ENCODE measurements around the gene CDH23. TPM values are rescaled to one million over a fixed set of nuclear protein-coding genes. Genes with fewer than 3 reads are reported as not detected.

The CDH23 gene
- total RNA-seq, 2 experiments from 2014 or later = 4.6 to 5.2 TPM

- Mint-ChIP-seq H3K4me3 (no peak overlapping the region), H3K4me1 (ENCODE audit: low read depth) (peaks cover 57% of the 10 kb centered on the region), H3K9me3 (no peaks in the 10 kb centered on the region), H3K27ac (peak overlapping the region; percentile 51), H3K27me3 (no peaks in the 10 kb centered on the region), H3K36me3 (ENCODE audit: low read depth) (no peaks in the 10 kb centered on the region)
- POLR2A ChIA-PET = interaction anchor here (1.3 to 6.1 kb wide), 5 partner anchors 11 to 36 kb away, joined by 3 to 39 read pairs (median 5); no protein-coding TSS in a partner anchor
- CTCF ChIA-PET = interaction anchor here (1.4 to 2.6 kb wide), 2 partner anchors 32 to 57 kb away, joined by 3 to 10 read pairs; partner anchors contain the start of gene VSIR
- DNase-seq (no peak), ATAC-seq (ENCODE audit: poor library complexity) (no peak)
- peaks cover 89% of the 10 kb centered on the region for H3K4me1 ChIP-seq (ENCODE audit: insufficient read depth, low read length)
- intact Hi-C loops (cut with DNase I, micrococcal nuclease) = no loop called here
- H3K36me3 ChIP-seq (ENCODE audit: insufficient read depth, low read length) = no peaks in the 10 kb centered on the region
- peak overlapping the region in 1 of 2 donors; percentile 90 for H3K27ac ChIP-seq (ENCODE audit: low read depth in 1 of 2, low read length in 2 of 2)
- no peaks in the 10 kb centered on the region for H3K9me3 ChIP-seq (ENCODE audit: control insufficient read depth in 1 of 2, insufficient read depth in 1 of 2, low read length in 2 of 2)
- no peak for TF ChIP-seq CTCF (IDR thresholded peaks at IDR 0.05)
- H3K4me3 ChIP-seq (ENCODE audit: low read length) = peak overlapping the region; percentile 21
- H3K27me3 ChIP-seq (ENCODE audit: control insufficient read depth in 1 of 2, insufficient read depth in 2 of 2, low read length in 2 of 2) = no peaks in the 10 kb centered on the region
Measured at GRCh38 chr10:71716426-71716825, 319.7 kb downstream of the CDH23 start.

GRCh38 chr10:71717056-71717455, 320.3 kb downstream of the CDH23 start:
- no peaks in the 10 kb centered on the region for H3K27me3 ChIP-seq (ENCODE audit: control insufficient read depth in 1 of 2, insufficient read depth in 2 of 2, low read length in 2 of 2)
- Mint-ChIP-seq H3K36me3 (ENCODE audit: low read depth) (no peaks in the 10 kb centered on the region), H3K27ac (no peak overlapping the region), H3K4me1 (ENCODE audit: low read depth) (peaks cover 57% of the 10 kb centered on the region), H3K27me3 (no peaks in the 10 kb centered on the region), H3K9me3 (no peaks in the 10 kb centered on the region), H3K4me3 (no peak overlapping the region)
- TF ChIP-seq CTCF (IDR thresholded peaks at IDR 0.05) = no peak
- no peaks in the 10 kb centered on the region for H3K9me3 ChIP-seq (ENCODE audit: control insufficient read depth in 1 of 2, insufficient read depth in 1 of 2, low read length in 2 of 2)
- no peak overlapping the region for H3K27ac ChIP-seq (ENCODE audit: low read depth in 1 of 2, low read length in 2 of 2)
- no peak overlapping the region for H3K4me3 ChIP-seq (ENCODE audit: low read length)
- ATAC-seq (ENCODE audit: poor library complexity) = no peak
- DNase-seq = no peak
- peaks cover 88% of the 10 kb centered on the region for H3K4me1 ChIP-seq (ENCODE audit: insufficient read depth, low read length)
- ChIA-PET CTCF (interaction anchor here (0.8 to 1.4 kb wide), 2 partner anchors 21 to 31 kb away, joined by 3 read pairs; no protein-coding TSS in a partner anchor), POLR2A (interaction anchor here (0.7 to 1.5 kb wide), 6 partner anchors 10 to 57 kb away, joined by 3 to 5 read pairs (median 3); partner anchors contain the start of gene VSIR)
- H3K36me3 ChIP-seq (ENCODE audit: insufficient read depth, low read length) = no peaks in the 10 kb centered on the region
- intact Hi-C loops (cut with DNase I, micrococcal nuclease) = no loop called here

GRCh38 chr10:71717551-71717951, 320.8 kb downstream of the CDH23 start:
- Histone ChIP-seq H3K27ac (ENCODE audit: low read depth in 1 of 2, low read length in 2 of 2) (no peak overlapping the region), H3K4me3 (ENCODE audit: low read length) (no peak overlapping the region), H3K36me3 (ENCODE audit: insufficient read depth, low read length) (no peaks in the 10 kb centered on the region), H3K27me3 (ENCODE audit: control insufficient read depth in 1 of 2, insufficient read depth in 2 of 2, low read length in 2 of 2) (no peaks in the 10 kb centered on the region), H3K4me1 (ENCODE audit: insufficient read depth, low read length) (peaks cover 89% of the 10 kb centered on the region), H3K9me3 (ENCODE audit: control insufficient read depth in 1 of 2, insufficient read depth in 1 of 2, low read length in 2 of 2) (no peaks in the 10 kb centered on the region)
- POLR2A ChIA-PET = interaction anchor here (0.7 to 1.5 kb wide), 5 partner anchors 9 to 56 kb away, joined by 3 to 5 read pairs (median 3); partner anchors contain the start of gene VSIR
- DNase-seq (no peak), ATAC-seq (ENCODE audit: poor library complexity) (no peak)
- no peak for TF ChIP-seq CTCF (IDR thresholded peaks at IDR 0.05)
- Mint-ChIP-seq H3K9me3 (no peaks in the 10 kb centered on the region), H3K36me3 (ENCODE audit: low read depth) (no peaks in the 10 kb centered on the region), H3K27ac (no peak overlapping the region), H3K4me3 (no peak overlapping the region), H3K27me3 (no peaks in the 10 kb centered on the region), H3K4me1 (ENCODE audit: low read depth) (peaks cover 57% of the 10 kb centered on the region)
- intact Hi-C loops (cut with DNase I, micrococcal nuclease) = no loop called here
- CTCF ChIA-PET = interaction anchor here (0.8 kb wide), 1 partner anchor 21 kb away, joined by 3 read pairs; no protein-coding TSS in a partner anchor
